OCI-LY1 (cell line): ENCODE measurements around the gene LCOR.

Experiments used
- H2AFZ ChIP-seq: fragments of 200-600 bp; sonication (generic), shearing (Covaris generic); 2 replicates; pipeline ENCODE4 v1.6.0; 2014; ENCODE audit warnings: antibody characterized with exemption, mild to moderate bottlenecking, low read length
- H3F3A ChIP-seq: fragments of 200-600 bp; sonication (generic), shearing (Covaris generic); 2 replicates; pipeline ENCODE4 v1.6.0; 2014; ENCODE audit warnings: mild to moderate bottlenecking, antibody characterized with exemption, low read length, moderate library complexity; ENCODE audit not compliant: insufficient read depth
- H3K27ac ChIP-seq: fragments of 200-600 bp; sonication (generic); 2 replicates; pipeline ENCODE4 v1.5.1; 2014; ENCODE audit warnings: low read length, mixed run types, mild to moderate bottlenecking, low read depth; ENCODE audit not compliant: poor library complexity, severe bottlenecking
- H3K27me3 ChIP-seq: fragments of 200-600 bp; sonication (generic); 2 replicates; pipeline ENCODE4 v1.6.0; 2014; ENCODE audit warnings: antibody characterized with exemption, mild to moderate bottlenecking, low read length, moderate library complexity; ENCODE audit not compliant: insufficient read depth
- H3K36me3 ChIP-seq: fragments of 200-600 bp; sonication (generic); 2 replicates; pipeline ENCODE4 v1.6.1; 2014; ENCODE audit warnings: mild to moderate bottlenecking, antibody characterized with exemption, low read length, moderate library complexity, mixed read lengths; ENCODE audit not compliant: insufficient read depth
- H3K4me1 ChIP-seq: fragments of 200-600 bp; sonication (generic); 2 replicates; pipeline ENCODE4 v1.5.1; 2014; ENCODE audit warnings: mild to moderate bottlenecking, low read length, moderate library complexity; ENCODE audit not compliant: insufficient read depth, severe bottlenecking
- H3K4me2 ChIP-seq: fragments of 200-600 bp; sonication (generic), shearing (Covaris generic); 2 replicates; pipeline ENCODE4 v1.6.1; 2014; ENCODE audit warnings: low read length
- H3K4me3 ChIP-seq: fragments of 200-600 bp; sonication (generic); 2 replicates; pipeline ENCODE4 v1.5.1; 2014; ENCODE audit warnings: low read length, low read depth, mild to moderate bottlenecking, mixed read lengths; ENCODE audit not compliant: poor library complexity, severe bottlenecking
- H3K79me2 ChIP-seq: fragments of 200-600 bp; shearing (Covaris generic); 2 replicates; pipeline ENCODE4 v1.6.1; 2016; ENCODE audit warnings: mixed run types, low read length, mixed read lengths; ENCODE audit not compliant: insufficient read depth
- H3K9ac ChIP-seq: fragments of 200-600 bp; sonication (generic), shearing (Covaris generic); 2 replicates; pipeline ENCODE4 v1.6.1; 2014; ENCODE audit warnings: mild to moderate bottlenecking, low read length, mixed read lengths
- H3K9me2 ChIP-seq: fragments of 200-600 bp; sonication (generic), shearing (Covaris generic); 2 replicates; pipeline ENCODE4 v1.6.1; 2014; ENCODE audit warnings: low read depth, mild to moderate bottlenecking, low read length, mixed read lengths
- H3K9me3 ChIP-seq: fragments of 200-600 bp; shearing (Covaris generic); 2 replicates; pipeline ENCODE4 v1.6.1; 2014; ENCODE audit warnings: low read length, mixed read lengths
- H4K20me1 ChIP-seq: fragments of 200-600 bp; sonication (generic), shearing (Covaris generic); 2 replicates; pipeline ENCODE4 v1.6.0; 2016; ENCODE audit warnings: mild to moderate bottlenecking, low read length; ENCODE audit not compliant: insufficient read depth
- CTCF ChIP-seq: fragments of 200-600 bp; sonication (generic), shearing (Covaris generic); IDR thresholded peaks from 2 replicates; pipeline ENCODE4 v1.5.1; 2017; ENCODE audit warnings: mild to moderate bottlenecking, antibody characterized with exemption, low read length, moderate library complexity, mixed read lengths
- EZH2 ChIP-seq: fragments of 200-600 bp; sonication (generic), shearing (Covaris generic); IDR thresholded peaks from 2 replicates; pipeline ENCODE4 v1.8.0; 2017; ENCODE audit warnings: borderline replicate concordance, mixed run types, mild to moderate bottlenecking, antibody characterized with exemption, low read length, moderate library complexity, mixed read lengths

The LCOR gene

GRCh38 chr10:96902117-96902516 is 70.0 kb downstream of the LCOR start:
- no peaks in the 10 kb centered on the region for H3K4me1 ChIP-seq
- no peak overlapping the region for H3K4me3 ChIP-seq
- H3K9ac ChIP-seq = no peak overlapping the region
- no peak overlapping the region for H2AFZ ChIP-seq
- no peak overlapping the region for H3K27ac ChIP-seq
- H4K20me1 ChIP-seq = no peaks in the 10 kb centered on the region
- no peaks in the 10 kb centered on the region for H3K9me3 ChIP-seq
- H3F3A ChIP-seq = no peaks in the 10 kb centered on the region
- no peaks in the 10 kb centered on the region for H3K9me2 ChIP-seq
- no peak overlapping the region for H3K4me2 ChIP-seq
- peaks cover 46% of the 10 kb centered on the region for H3K79me2 ChIP-seq
- TF ChIP-seq EZH2 (no peak), CTCF (no peak)
- H3K36me3 ChIP-seq = no peaks in the 10 kb centered on the region
- H3K27me3 ChIP-seq = no peaks in the 10 kb centered on the region

- Histone ChIP-seq H3K79me2 (peaks cover 46% of the 10 kb centered on the region), H3K9me3 (no peaks in the 10 kb centered on the region), H3K4me3 (no peak overlapping the region), H3K27me3 (no peaks in the 10 kb centered on the region), H3K9me2 (no peaks in the 10 kb centered on the region), H4K20me1 (no peaks in the 10 kb centered on the region), H2AFZ (no peak overlapping the region), H3K9ac (no peak overlapping the region), H3K36me3 (no peaks in the 10 kb centered on the region), H3K4me2 (no peak overlapping the region), H3F3A (no peaks in the 10 kb centered on the region), H3K4me1 (no peaks in the 10 kb centered on the region), H3K27ac (no peak overlapping the region)
- TF ChIP-seq CTCF (no peak), EZH2 (no peak)
These were observed 70.7 kb downstream of the LCOR start for GRCh38 chr10:96902731-96903358.

GRCh38 chr10:96904648-96905047 is 72.5 kb downstream of the LCOR start:
- Histone ChIP-seq H2AFZ (no peak overlapping the region), H4K20me1 (no peaks in the 10 kb centered on the region), H3K4me1 (no peaks in the 10 kb centered on the region), H3K27me3 (no peaks in the 10 kb centered on the region), H3K9me2 (no peaks in the 10 kb centered on the region), H3K27ac (no peak overlapping the region), H3K79me2 (peaks cover 38% of the 10 kb centered on the region), H3F3A (no peaks in the 10 kb centered on the region), H3K9me3 (no peaks in the 10 kb centered on the region), H3K4me2 (no peak overlapping the region), H3K9ac (no peak overlapping the region), H3K4me3 (no peak overlapping the region), H3K36me3 (no peaks in the 10 kb centered on the region)
- TF ChIP-seq EZH2 = no peak
- no peak for TF ChIP-seq CTCF
